ENCODE data around the gene RAD54L. TPM values are rescaled to one million over a fixed set of nuclear protein-coding genes. Genes with fewer than 3 reads are reported as not detected.
"Not testable (repeated sequence)": the region's sequence is repeated elsewhere in the genome, so short reads cannot be mapped to it uniquely, and the experiment has no call there.

RAD54L gene
- total RNA-seq (2014; rRNA removed; shearing (Covaris generic)) = 3.3 TPM in 2 replicates
- 6.8 and 8.7 TPM in 2 replicates for polyA plus RNA-seq (2015; cell fraction: cytosol; rRNA removed)
- 25.7 and 35.2 TPM in 2 replicates for polyA plus RNA-seq (2015; cell fraction: nucleus; rRNA removed)

DNA sequence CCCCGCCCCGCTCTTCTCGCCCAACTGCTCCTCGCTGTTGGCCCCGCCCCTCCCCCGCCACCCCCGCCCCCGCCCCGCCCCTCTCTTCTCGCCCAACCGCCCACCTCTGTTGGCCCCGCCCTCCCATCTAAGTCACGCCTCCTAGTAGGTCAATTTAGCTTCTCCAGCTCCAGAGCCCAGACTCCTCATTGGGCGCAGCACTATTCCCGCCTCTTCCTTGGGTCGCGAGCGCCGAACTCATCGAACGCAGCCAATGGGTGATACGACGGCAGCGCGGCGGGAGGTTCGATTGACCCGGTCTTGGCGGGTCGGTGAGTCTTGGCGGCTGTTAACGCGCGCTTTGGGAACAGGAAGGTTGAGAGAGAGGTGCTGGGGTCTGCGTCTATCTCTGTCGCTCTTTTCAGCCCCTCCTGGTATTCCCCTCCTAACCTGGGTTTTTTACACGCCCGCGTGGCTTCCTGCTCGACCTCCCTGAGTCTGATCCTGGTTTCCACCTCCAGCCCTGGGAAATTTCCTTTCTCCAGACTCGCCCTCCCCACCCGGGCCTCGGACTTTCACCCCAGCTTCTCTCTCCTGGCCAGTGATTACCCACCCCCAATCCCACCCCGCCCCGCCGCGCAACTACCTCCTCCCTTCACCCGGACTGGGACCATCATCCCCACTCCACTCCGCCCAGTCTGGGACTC lies at the start of gene RAD54L:
TSS of gene RAD54L (plus strand) at position 328 of the 686 bp plus-strand sequence. CDS start 643 bp downstream, outside the sequence.
- in situ Hi-C loops (cut with HindIII; ENCODE audit: low pct_unique_long_range_greater_than_20kb, low sequenced_read_pairs) = no loop called here
- peak; percentile 98 for DNase-seq (ENCODE audit: low read depth, low spot score)

DNA sequence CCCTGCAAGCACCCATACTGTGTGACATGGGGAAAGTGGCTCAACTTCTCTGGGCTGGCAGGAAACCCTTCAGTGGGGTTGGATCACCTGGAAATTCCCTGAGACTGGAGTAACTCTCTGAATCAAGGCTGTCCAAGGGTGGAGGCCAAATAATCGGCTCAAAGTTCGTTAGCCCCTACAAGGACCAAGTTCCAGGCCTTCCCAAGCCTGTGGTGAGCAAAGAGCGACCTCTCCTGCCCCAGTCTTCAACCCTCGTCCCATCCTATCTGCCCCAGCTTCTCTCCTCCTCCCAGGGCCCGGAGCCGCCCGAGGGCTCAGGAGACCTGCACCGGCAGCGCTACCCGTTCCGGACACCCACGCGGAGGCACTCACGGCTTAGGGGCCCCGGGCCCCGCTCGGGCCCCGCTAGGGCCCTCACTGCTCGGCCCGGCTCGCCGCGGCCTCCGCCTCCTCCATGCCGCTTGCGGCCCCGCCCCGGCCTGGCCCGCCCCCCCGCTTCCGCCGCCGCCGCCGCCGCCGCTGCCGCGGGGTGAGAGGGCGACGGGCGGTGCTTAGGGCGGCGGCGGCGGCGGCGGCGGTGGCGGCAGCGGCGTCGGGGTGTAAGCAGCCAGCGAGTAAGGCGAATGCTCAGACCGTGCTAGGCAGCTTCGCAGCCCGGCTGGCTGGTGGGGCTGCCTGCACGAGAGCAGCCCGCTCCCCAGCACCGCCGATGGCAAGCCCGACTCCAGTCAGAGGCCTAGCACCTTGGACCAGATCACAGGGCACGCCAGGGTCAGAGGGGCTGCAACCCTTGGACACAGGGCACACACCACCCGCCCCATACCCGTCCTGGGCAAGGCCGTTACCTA lies 49.4 kb upstream of the RAD54L start, which contains the start of gene POMGNT1:
TSS of gene POMGNT1 (minus strand) at position 471 of the 848 bp plus-strand sequence. CDS start 613 bp downstream, outside the sequence.
- in situ Hi-C loops (cut with HindIII; ENCODE audit: low pct_unique_long_range_greater_than_20kb, low sequenced_read_pairs) = no loop called here
- peak; percentile 58 for DNase-seq (ENCODE audit: low read depth, low spot score)

GRCh38 chr1:46199233-46199749 lies 48.3 kb upstream of the RAD54L start:
- in situ Hi-C loops (cut with HindIII; ENCODE audit: low pct_unique_long_range_greater_than_20kb, low sequenced_read_pairs) = no loop called here
- no peak for DNase-seq (ENCODE audit: low read depth, low spot score)

- no peak for DNase-seq (ENCODE audit: low read depth, low spot score)
- in situ Hi-C loops (cut with HindIII; ENCODE audit: low pct_unique_long_range_greater_than_20kb, low sequenced_read_pairs) = no loop called here
These were observed 43.7 kb upstream of the RAD54L start for GRCh38 chr1:46203738-46204405.

- in situ Hi-C loops (cut with HindIII; ENCODE audit: low pct_unique_long_range_greater_than_20kb, low sequenced_read_pairs) = no loop called here
- DNase-seq (ENCODE audit: low read depth, low spot score) = no peak
These were observed 43.2 kb upstream of the RAD54L start for GRCh38 chr1:46204406-46204742.

- in situ Hi-C loops (cut with HindIII; ENCODE audit: low pct_unique_long_range_greater_than_20kb, low sequenced_read_pairs) = no loop called here
These were observed 42.4 kb upstream of the RAD54L start for GRCh38 chr1:46205141-46205540.

GRCh38 chr1:46205791-46206190 lies 41.8 kb upstream of the RAD54L start:
- peak; percentile 84 for DNase-seq (ENCODE audit: low read depth, low spot score)
- in situ Hi-C loops (cut with HindIII; ENCODE audit: low pct_unique_long_range_greater_than_20kb, low sequenced_read_pairs) = no loop called here

More at GRCh38 chr1:46205141-46205540, 42.4 kb upstream of the RAD54L start:
- DNase-seq (ENCODE audit: low read depth, low spot score) = no peak

DNA sequence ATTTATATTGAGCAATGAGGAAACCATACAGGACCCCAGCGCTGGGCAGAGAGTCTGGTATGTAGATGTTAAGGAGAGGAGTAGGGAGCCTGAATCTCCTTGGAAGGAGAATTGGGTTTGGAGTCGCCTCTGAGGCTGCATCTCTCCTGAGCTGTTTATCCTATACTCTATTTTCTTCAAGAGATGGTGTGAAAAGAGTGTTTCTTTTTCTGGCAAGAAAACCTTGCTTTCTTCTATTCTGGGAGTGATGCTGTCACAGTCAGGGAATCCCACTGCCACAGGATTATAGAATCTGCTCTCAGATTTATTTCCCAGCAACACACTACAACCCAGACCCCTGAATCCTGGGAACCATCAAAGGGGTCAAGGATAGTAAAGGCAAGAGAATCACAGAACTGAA lies 41.2 kb upstream of the RAD54L start:
- in situ Hi-C loops (cut with HindIII; ENCODE audit: low pct_unique_long_range_greater_than_20kb, low sequenced_read_pairs) = no loop called here

GRCh38 chr1:46210561-46210960 lies 37.0 kb upstream of the RAD54L start:
- in situ Hi-C loops (cut with HindIII; ENCODE audit: low pct_unique_long_range_greater_than_20kb, low sequenced_read_pairs) = no loop called here

More for the DNA sequence above, 41.2 kb upstream of the RAD54L start:
- DNase-seq (ENCODE audit: low read depth, low spot score) = no peak

DNA sequence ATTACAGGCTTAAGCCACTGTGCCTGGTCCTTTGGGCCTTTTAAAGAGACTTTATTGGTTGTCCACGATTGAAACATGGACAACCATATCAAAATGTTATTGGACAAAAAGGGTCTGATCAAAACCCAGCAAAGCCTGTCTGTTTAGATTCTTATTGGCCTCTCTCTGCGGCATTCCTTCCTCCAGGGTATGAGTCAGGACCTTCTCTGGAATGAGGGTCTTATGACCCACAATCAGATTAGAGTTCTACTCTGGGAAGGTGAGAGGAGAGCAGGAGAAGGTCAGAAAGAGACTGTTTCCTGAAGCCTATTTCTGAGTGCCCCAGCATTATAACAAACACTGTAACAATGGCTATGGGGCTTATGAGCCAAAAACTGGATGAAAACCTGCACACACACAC lies 36.5 kb upstream of the RAD54L start:
- DNase-seq (ENCODE audit: low read depth, low spot score) = peak; percentile 61
- in situ Hi-C loops (cut with HindIII; ENCODE audit: low pct_unique_long_range_greater_than_20kb, low sequenced_read_pairs) = no loop called here

More at GRCh38 chr1:46210561-46210960, 37.0 kb upstream of the RAD54L start:
- DNase-seq (ENCODE audit: low read depth, low spot score) = no peak

GRCh38 chr1:46215504-46215903 lies 32.1 kb upstream of the RAD54L start:
- in situ Hi-C loops (cut with HindIII; ENCODE audit: low pct_unique_long_range_greater_than_20kb, low sequenced_read_pairs) = no loop called here
- DNase-seq (ENCODE audit: low read depth, low spot score) = no peak

- in situ Hi-C loops (cut with HindIII; ENCODE audit: low pct_unique_long_range_greater_than_20kb, low sequenced_read_pairs) = no loop called here
- DNase-seq (ENCODE audit: low read depth, low spot score) = no peak
These were observed 29.1 kb upstream of the RAD54L start for GRCh38 chr1:46218443-46218842.

DNA sequence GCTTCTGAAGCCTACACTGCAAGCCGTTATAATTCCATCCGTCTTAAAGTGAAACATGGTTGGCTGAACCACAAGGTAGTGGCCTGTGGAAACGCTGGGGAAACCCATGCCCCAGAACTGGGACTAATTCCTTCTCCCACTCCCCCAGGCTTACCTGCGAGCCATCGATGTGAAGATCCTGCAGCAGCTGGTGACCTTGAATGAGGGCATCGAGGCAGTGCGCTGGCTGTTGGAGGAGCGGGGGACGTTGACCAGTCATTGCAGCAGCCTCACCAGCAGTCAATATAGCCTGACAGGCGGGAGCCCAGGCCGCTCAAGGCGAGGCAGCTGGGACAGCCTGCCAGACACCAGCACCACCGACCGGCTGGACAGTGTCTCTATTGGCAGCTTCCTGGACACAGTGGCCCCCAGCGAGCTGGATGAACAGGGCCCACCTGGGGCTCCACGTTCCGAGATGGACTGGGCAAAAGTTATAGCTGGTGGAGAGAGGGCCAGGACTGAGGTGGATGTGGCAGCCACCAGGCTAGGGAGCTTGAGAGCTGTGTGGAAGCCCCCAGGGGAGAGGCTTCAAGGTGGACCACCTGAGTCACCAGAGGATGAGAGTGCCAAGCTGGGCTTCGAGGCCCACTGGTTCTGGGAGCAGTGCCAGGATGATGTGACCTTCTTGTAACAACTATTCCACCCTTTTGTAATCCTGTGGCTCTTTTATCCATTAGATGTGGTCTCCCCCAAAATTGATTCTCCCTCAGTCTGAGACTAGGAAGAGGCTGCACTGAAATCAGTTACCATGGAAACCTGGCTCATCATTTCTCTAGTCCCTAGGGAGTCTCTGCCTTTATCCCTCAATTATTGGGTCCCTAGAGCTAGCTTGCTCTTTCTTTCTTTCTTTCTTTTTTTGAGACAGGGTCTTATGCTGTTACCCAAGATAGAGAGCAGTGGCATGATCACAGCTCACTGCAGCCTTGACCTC lies 27.7 kb upstream of the RAD54L start:
- no peak for DNase-seq (ENCODE audit: low read depth, low spot score)
- in situ Hi-C loops (cut with HindIII; ENCODE audit: low pct_unique_long_range_greater_than_20kb, low sequenced_read_pairs) = no loop called here

DNA sequence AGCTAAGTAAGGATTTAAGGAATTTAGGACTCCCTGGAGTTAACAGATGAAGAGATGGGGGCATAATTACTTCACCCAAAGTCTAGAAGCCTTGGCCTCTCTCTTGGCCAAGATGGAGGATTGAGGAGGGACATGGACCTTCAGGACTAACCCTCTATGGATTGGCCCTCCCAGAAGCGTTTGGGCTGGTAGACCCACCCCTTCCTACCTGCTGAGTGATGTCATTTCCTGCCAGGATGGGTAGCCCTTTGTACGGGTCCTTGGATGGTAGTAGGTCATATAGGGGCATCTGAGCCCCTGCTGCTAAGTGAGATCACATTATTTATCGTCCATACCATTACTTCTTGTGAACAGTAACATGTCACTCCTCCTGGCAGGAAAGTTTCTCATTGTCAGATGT lies 26.8 kb upstream of the RAD54L start:
- DNase-seq (ENCODE audit: low read depth, low spot score) = no peak
- in situ Hi-C loops (cut with HindIII; ENCODE audit: low pct_unique_long_range_greater_than_20kb, low sequenced_read_pairs) = no loop called here

- peak; percentile 96 for DNase-seq (ENCODE audit: low read depth, low spot score)
- in situ Hi-C loops (cut with HindIII; ENCODE audit: low pct_unique_long_range_greater_than_20kb, low sequenced_read_pairs) = no loop called here
These were observed 25.8 kb upstream of the RAD54L start for GRCh38 chr1:46221749-46222148.

GRCh38 chr1:46223055-46223454 lies 24.5 kb upstream of the RAD54L start:
- DNase-seq (ENCODE audit: low read depth, low spot score); in situ Hi-C loops (cut with HindIII; ENCODE audit: low pct_unique_long_range_greater_than_20kb, low sequenced_read_pairs): not testable (repeated sequence)

DNA sequence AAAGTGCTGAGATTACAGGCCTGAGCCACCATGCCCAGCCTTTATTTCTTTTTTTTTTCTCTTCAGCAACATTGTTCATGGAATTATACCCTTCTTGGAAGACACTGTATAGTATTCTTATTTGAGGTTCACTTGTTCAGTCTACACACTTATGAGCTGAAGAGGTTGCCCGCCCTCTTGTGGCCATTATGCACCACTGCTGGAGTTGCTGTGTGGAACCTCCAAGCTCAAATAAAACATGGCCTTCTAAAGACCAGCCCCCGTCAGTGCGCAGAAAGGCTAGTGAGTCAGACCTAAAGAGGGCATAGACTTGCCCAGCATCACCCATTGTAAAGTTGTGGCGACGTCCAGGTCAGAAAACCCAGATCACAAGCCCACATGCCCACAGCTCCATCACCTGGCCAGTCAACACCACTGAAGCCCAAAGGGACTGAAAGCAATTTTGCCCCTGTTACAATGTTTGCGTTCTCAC lies 24.1 kb upstream of the RAD54L start:
- in situ Hi-C loops (cut with HindIII; ENCODE audit: low pct_unique_long_range_greater_than_20kb, low sequenced_read_pairs) = no loop called here

More for the DNA sequence above, 24.1 kb upstream of the RAD54L start:
- DNase-seq (ENCODE audit: low read depth, low spot score) = peak; percentile 90

Measured in SK-MEL-5 (cell line).